ENCODE measurements around the gene SND1.

SND1 gene

GRCh38 chr7:127765150-127765549 lies 113.2 kb downstream of the SND1 start:
- Mint-ChIP-seq H3K9me3 (no peaks in the 10 kb centered on the region), H3K27me3 (ENCODE audit: low read depth) (no peaks in the 10 kb centered on the region), H3K4me1 (ENCODE audit: low read depth) (peaks cover 27% of the 10 kb centered on the region), H3K27ac (no peak overlapping the region), H3K4me3 (no peak overlapping the region), H3K36me3 (ENCODE audit: low read depth) (peaks cover 21% of the 10 kb centered on the region)
- DNase-seq (ENCODE audit: low spot score) = no peak

- Mint-ChIP-seq H3K27me3 (ENCODE audit: low read depth) (no peaks in the 10 kb centered on the region), H3K4me3 (no peak overlapping the region), H3K27ac (no peak overlapping the region), H3K4me1 (ENCODE audit: low read depth) (peaks cover 12% of the 10 kb centered on the region), H3K36me3 (ENCODE audit: low read depth) (peaks cover 20% of the 10 kb centered on the region), H3K9me3 (no peaks in the 10 kb centered on the region)
- no peak for DNase-seq (ENCODE audit: low spot score)
These were observed 115.0 kb downstream of the SND1 start for GRCh38 chr7:127766831-127767459.

- no peak for DNase-seq (ENCODE audit: low spot score)
- peaks cover 18% of the 10 kb centered on the region for H3K36me3 Mint-ChIP-seq (ENCODE audit: low read depth)
- no peaks in the 10 kb centered on the region for H3K27me3 Mint-ChIP-seq (ENCODE audit: low read depth)
- peaks cover 7% of the 10 kb centered on the region for H3K4me1 Mint-ChIP-seq (ENCODE audit: low read depth)
- H3K9me3 Mint-ChIP-seq = no peaks in the 10 kb centered on the region
- H3K27ac Mint-ChIP-seq = no peak overlapping the region
- H3K4me3 Mint-ChIP-seq = no peak overlapping the region
These were observed 116.2 kb downstream of the SND1 start for GRCh38 chr7:127768241-127768640.

GRCh38 chr7:127769137-127769536 lies 117.1 kb downstream of the SND1 start:
- H3K36me3 Mint-ChIP-seq (ENCODE audit: low read depth) = peaks cover 18% of the 10 kb centered on the region
- no peaks in the 10 kb centered on the region for H3K27me3 Mint-ChIP-seq (ENCODE audit: low read depth)
- DNase-seq (ENCODE audit: low spot score) = no peak
- H3K9me3 Mint-ChIP-seq = no peaks in the 10 kb centered on the region
- H3K4me1 Mint-ChIP-seq (ENCODE audit: low read depth) = peaks cover 7% of the 10 kb centered on the region
- H3K27ac Mint-ChIP-seq = no peak overlapping the region
- H3K4me3 Mint-ChIP-seq = no peak overlapping the region

- no peak for DNase-seq (ENCODE audit: low spot score)
- H3K27me3 Mint-ChIP-seq (ENCODE audit: low read depth) = no peaks in the 10 kb centered on the region
- peaks cover 16% of the 10 kb centered on the region for H3K36me3 Mint-ChIP-seq (ENCODE audit: low read depth)
- H3K4me3 Mint-ChIP-seq = no peak overlapping the region
- peaks cover 7% of the 10 kb centered on the region for H3K4me1 Mint-ChIP-seq (ENCODE audit: low read depth)
- no peak overlapping the region for H3K27ac Mint-ChIP-seq
- no peaks in the 10 kb centered on the region for H3K9me3 Mint-ChIP-seq
These were observed 117.9 kb downstream of the SND1 start for GRCh38 chr7:127769696-127770400.

- Mint-ChIP-seq H3K36me3 (ENCODE audit: low read depth) (peaks cover 12% of the 10 kb centered on the region), H3K4me1 (ENCODE audit: low read depth) (peaks cover 7% of the 10 kb centered on the region), H3K9me3 (no peaks in the 10 kb centered on the region), H3K27me3 (ENCODE audit: low read depth) (no peaks in the 10 kb centered on the region), H3K4me3 (no peak overlapping the region), H3K27ac (no peak overlapping the region)
- DNase-seq (ENCODE audit: low spot score) = no peak
These were observed 118.9 kb downstream of the SND1 start for GRCh38 chr7:127770885-127771284.

- Mint-ChIP-seq H3K4me1 (ENCODE audit: low read depth) (peaks cover 6% of the 10 kb centered on the region), H3K36me3 (ENCODE audit: low read depth) (peaks cover 9% of the 10 kb centered on the region), H3K4me3 (no peak overlapping the region), H3K27ac (no peak overlapping the region), H3K9me3 (no peaks in the 10 kb centered on the region), H3K27me3 (ENCODE audit: low read depth) (no peaks in the 10 kb centered on the region)
- DNase-seq (ENCODE audit: low spot score) = no peak
These were observed 119.7 kb downstream of the SND1 start for GRCh38 chr7:127771707-127772106.

- Mint-ChIP-seq H3K4me3 (no peak overlapping the region), H3K36me3 (ENCODE audit: low read depth) (peaks cover 5% of the 10 kb centered on the region), H3K27me3 (ENCODE audit: low read depth) (no peaks in the 10 kb centered on the region), H3K27ac (no peak overlapping the region), H3K4me1 (ENCODE audit: low read depth) (no peaks in the 10 kb centered on the region), H3K9me3 (no peaks in the 10 kb centered on the region)
- DNase-seq (ENCODE audit: low spot score) = no peak
These were observed 124.9 kb downstream of the SND1 start for GRCh38 chr7:127776776-127777386.

GRCh38 chr7:127780489-127780888 lies 128.5 kb downstream of the SND1 start:
- Mint-ChIP-seq H3K9me3 (no peaks in the 10 kb centered on the region), H3K4me1 (ENCODE audit: low read depth) (peaks cover 7% of the 10 kb centered on the region), H3K36me3 (ENCODE audit: low read depth) (peaks cover 6% of the 10 kb centered on the region), H3K4me3 (no peak overlapping the region), H3K27ac (no peak overlapping the region), H3K27me3 (ENCODE audit: low read depth) (no peaks in the 10 kb centered on the region)
- no peak for DNase-seq (ENCODE audit: low spot score)

- no peaks in the 10 kb centered on the region for H3K9me3 Mint-ChIP-seq
- H3K27me3 Mint-ChIP-seq (ENCODE audit: low read depth) = no peaks in the 10 kb centered on the region
- H3K4me1 Mint-ChIP-seq (ENCODE audit: low read depth) = peaks cover 7% of the 10 kb centered on the region
- no peak overlapping the region for H3K4me3 Mint-ChIP-seq
- DNase-seq (ENCODE audit: low spot score) = no peak
- H3K27ac Mint-ChIP-seq = no peak overlapping the region
- H3K36me3 Mint-ChIP-seq (ENCODE audit: low read depth) = peaks cover 6% of the 10 kb centered on the region
These were observed 129.1 kb downstream of the SND1 start for GRCh38 chr7:127781081-127781480.

- peaks cover 7% of the 10 kb centered on the region for H3K36me3 Mint-ChIP-seq (ENCODE audit: low read depth)
- no peak overlapping the region for H3K27ac Mint-ChIP-seq
- H3K4me1 Mint-ChIP-seq (ENCODE audit: low read depth) = peaks cover 10% of the 10 kb centered on the region
- H3K9me3 Mint-ChIP-seq = no peaks in the 10 kb centered on the region
- no peak for DNase-seq (ENCODE audit: low spot score)
- no peaks in the 10 kb centered on the region for H3K27me3 Mint-ChIP-seq (ENCODE audit: low read depth)
- H3K4me3 Mint-ChIP-seq = no peak overlapping the region
These were observed 130.1 kb downstream of the SND1 start for GRCh38 chr7:127782075-127782474.

- Mint-ChIP-seq H3K27ac (no peak overlapping the region), H3K27me3 (ENCODE audit: low read depth) (no peaks in the 10 kb centered on the region), H3K36me3 (ENCODE audit: low read depth) (peaks cover 8% of the 10 kb centered on the region), H3K4me1 (ENCODE audit: low read depth) (peaks cover 15% of the 10 kb centered on the region), H3K9me3 (no peaks in the 10 kb centered on the region), H3K4me3 (no peak overlapping the region)
- no peak for DNase-seq (ENCODE audit: low spot score)
These were observed 130.9 kb downstream of the SND1 start for GRCh38 chr7:127782654-127783559.

GRCh38 chr7:127786184-127786583 lies 134.2 kb downstream of the SND1 start:
- peaks cover 6% of the 10 kb centered on the region for H3K36me3 Mint-ChIP-seq (ENCODE audit: low read depth)
- H3K27me3 Mint-ChIP-seq (ENCODE audit: low read depth) = no peaks in the 10 kb centered on the region
- H3K9me3 Mint-ChIP-seq = no peaks in the 10 kb centered on the region
- H3K4me1 Mint-ChIP-seq (ENCODE audit: low read depth) = peaks cover 16% of the 10 kb centered on the region
- H3K4me3 Mint-ChIP-seq = no peak overlapping the region
- no peak overlapping the region for H3K27ac Mint-ChIP-seq
- no peak for DNase-seq (ENCODE audit: low spot score)

GRCh38 chr7:127789031-127789430 lies 137.0 kb downstream of the SND1 start:
- peaks cover 12% of the 10 kb centered on the region for H3K4me1 Mint-ChIP-seq (ENCODE audit: low read depth)
- no peaks in the 10 kb centered on the region for H3K9me3 Mint-ChIP-seq
- no peaks in the 10 kb centered on the region for H3K27me3 Mint-ChIP-seq (ENCODE audit: low read depth)
- no peak overlapping the region for H3K27ac Mint-ChIP-seq
- no peak overlapping the region for H3K4me3 Mint-ChIP-seq
- no peak for DNase-seq (ENCODE audit: low spot score)
- peaks cover 8% of the 10 kb centered on the region for H3K36me3 Mint-ChIP-seq (ENCODE audit: low read depth)
